ENCODE data around the gene IFIH1.

Gene IFIH1

GRCh38 chr2:162318328-162319180, at the start of gene IFIH1:
IFIH1 (minus strand) TSS chr2:162318684; CDS start chr2:162318307, 377 bp downstream.
- DNase-seq (ENCODE audit: low spot score): peak; percentile 84

GRCh38 chr2:162365392-162365791, 46.9 kb upstream of the IFIH1 start:
- DNase-seq (ENCODE audit: low spot score): no peak

GRCh38 chr2:162344617-162344950, 26.1 kb upstream of the IFIH1 start:
- no peak for DNase-seq (ENCODE audit: low spot score)

- DNase-seq (ENCODE audit: low spot score): peak; percentile 99
Observed at GRCh38 chr2:162343824-162344616, 25.5 kb upstream of the IFIH1 start, which contains the start of gene GCA. GCA (plus strand) TSS chr2:162344132; CDS start chr2:162344249, 117 bp downstream.

- no peak for DNase-seq (ENCODE audit: low spot score)
Observed at GRCh38 chr2:162343492-162343823, 25.0 kb upstream of the IFIH1 start.

- DNase-seq (ENCODE audit: low spot score): no peak
Observed at GRCh38 chr2:162342841-162343240, 24.4 kb upstream of the IFIH1 start.

- DNase-seq (ENCODE audit: low spot score): no peak
Observed at GRCh38 chr2:162342321-162342720, 23.8 kb upstream of the IFIH1 start.

GRCh38 chr2:162340822-162341221, 22.3 kb upstream of the IFIH1 start:
- DNase-seq (ENCODE audit: low spot score): no peak

GRCh38 chr2:162337868-162338267, 19.4 kb upstream of the IFIH1 start:
- no peak for DNase-seq (ENCODE audit: low spot score)

GRCh38 chr2:162333968-162334367, 15.5 kb upstream of the IFIH1 start:
- DNase-seq (ENCODE audit: low spot score): peak; percentile 63

GRCh38 chr2:162330881-162331280, 12.4 kb upstream of the IFIH1 start:
- no peak for DNase-seq (ENCODE audit: low spot score)

GRCh38 chr2:162328424-162329157, 10.1 kb upstream of the IFIH1 start:
- DNase-seq (ENCODE audit: low spot score): no peak

GRCh38 chr2:162327806-162328205, 9.3 kb upstream of the IFIH1 start:
- no peak for DNase-seq (ENCODE audit: low spot score)

- no peak for DNase-seq (ENCODE audit: low spot score)
Observed at GRCh38 chr2:162327134-162327769, 8.8 kb upstream of the IFIH1 start.

- no peak for DNase-seq (ENCODE audit: low spot score)
Observed at GRCh38 chr2:162324953-162325352, 6.5 kb upstream of the IFIH1 start.

- no peak for DNase-seq (ENCODE audit: low spot score)
Observed at GRCh38 chr2:162320864-162321517, 2.5 kb upstream of the IFIH1 start.

GRCh38 chr2:162317861-162318327, 590 bp downstream of the IFIH1 start:
- DNase-seq (ENCODE audit: low spot score): no peak

- no peak for DNase-seq (ENCODE audit: low spot score)
Observed at GRCh38 chr2:162317058-162317742, 1.3 kb downstream of the IFIH1 start.

GRCh38 chr2:162316590-162316989, 1.9 kb downstream of the IFIH1 start:
- DNase-seq (ENCODE audit: low spot score): no peak

- no peak for DNase-seq (ENCODE audit: low spot score)
Observed at GRCh38 chr2:162315938-162316337, 2.5 kb downstream of the IFIH1 start.

GRCh38 chr2:162312853-162313252, 5.6 kb downstream of the IFIH1 start:
- no peak for DNase-seq (ENCODE audit: low spot score)
